ENCODE measurements around the gene ASXL2. TPM values are rescaled to one million over a fixed set of nuclear protein-coding genes. Genes with fewer than 3 reads are reported as not detected.

Gene ASXL2
- total RNA-seq, 1 experiment from 2014 or later, result 34.0 TPM

DNA sequence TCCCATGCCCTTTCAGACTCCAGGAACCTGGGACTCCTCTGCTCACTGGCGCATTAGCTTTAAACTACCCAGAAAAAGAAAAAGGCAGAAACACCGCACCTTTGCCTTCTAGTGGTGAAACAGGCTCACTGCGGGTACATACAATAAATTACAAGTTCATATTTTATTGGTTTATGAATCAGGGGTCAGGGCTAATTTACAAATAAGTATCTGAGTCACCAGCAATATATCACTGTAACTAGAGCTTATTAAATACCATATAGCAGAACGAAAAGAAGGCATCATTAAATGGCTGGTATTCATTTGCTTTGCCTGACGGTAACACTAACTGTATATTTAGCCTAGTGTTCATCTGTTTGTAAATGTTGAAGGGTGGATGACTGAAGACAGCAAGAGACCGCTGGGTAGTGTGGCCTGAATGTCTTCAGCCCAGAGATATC lies 178.0 kb downstream of the ASXL2 start:
- Mint-ChIP-seq H3K27me3 (ENCODE audit: insufficient read depth, unreplicated experiment) (no peaks in the 10 kb centered on the region), H3K4me3 (ENCODE audit: unreplicated experiment) (no peak overlapping the region), H3K36me3 (ENCODE audit: insufficient read depth, unreplicated experiment) (no peaks in the 10 kb centered on the region), H3K27ac (ENCODE audit: low read depth, unreplicated experiment) (no peak overlapping the region), H3K4me1 (ENCODE audit: insufficient read depth, unreplicated experiment) (peaks cover 6% of the 10 kb centered on the region), H3K9me3 (ENCODE audit: unreplicated experiment) (no peaks in the 10 kb centered on the region)
- intact Hi-C loops (cut with micrococcal nuclease), result loop anchor here (1.0 kb wide), 2 partner anchors 28 to 93 kb away; no protein-coding TSS in a partner anchor
- ChIA-PET CTCF (interaction anchor here (0.6 to 9.5 kb wide), 37 partner anchors 9 to 1251 kb away, joined by 3 to 204 read pairs (median 6); partner anchors contain the start of gene DTNB), POLR2A (interaction anchor here (0.6 to 3.7 kb wide), 8 partner anchors 9 to 160 kb away, joined by 3 to 37 read pairs (median 6); no protein-coding TSS in a partner anchor)
- DNase-seq (ENCODE audit: unreplicated experiment), result peak; percentile 70
- TF ChIP-seq, protein P1, sequence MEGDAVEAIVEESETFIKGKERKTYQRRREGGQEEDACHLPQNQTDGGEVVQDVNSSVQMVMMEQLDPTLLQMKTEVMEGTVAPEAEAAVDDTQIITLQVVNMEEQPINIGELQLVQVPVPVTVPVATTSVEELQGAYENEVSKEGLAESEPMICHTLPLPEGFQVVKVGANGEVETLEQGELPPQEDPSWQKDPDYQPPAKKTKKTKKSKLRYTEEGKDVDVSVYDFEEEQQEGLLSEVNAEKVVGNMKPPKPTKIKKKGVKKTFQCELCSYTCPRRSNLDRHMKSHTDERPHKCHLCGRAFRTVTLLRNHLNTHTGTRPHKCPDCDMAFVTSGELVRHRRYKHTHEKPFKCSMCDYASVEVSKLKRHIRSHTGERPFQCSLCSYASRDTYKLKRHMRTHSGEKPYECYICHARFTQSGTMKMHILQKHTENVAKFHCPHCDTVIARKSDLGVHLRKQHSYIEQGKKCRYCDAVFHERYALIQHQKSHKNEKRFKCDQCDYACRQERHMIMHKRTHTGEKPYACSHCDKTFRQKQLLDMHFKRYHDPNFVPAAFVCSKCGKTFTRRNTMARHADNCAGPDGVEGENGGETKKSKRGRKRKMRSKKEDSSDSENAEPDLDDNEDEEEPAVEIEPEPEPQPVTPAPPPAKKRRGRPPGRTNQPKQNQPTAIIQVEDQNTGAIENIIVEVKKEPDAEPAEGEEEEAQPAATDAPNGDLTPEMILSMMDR (IDR thresholded peaks at IDR 0.05; ENCODE audit: unreplicated experiment), result peak; percentile 62
- BruUV-seq (replicated peaks), result no TSS peak

DNA sequence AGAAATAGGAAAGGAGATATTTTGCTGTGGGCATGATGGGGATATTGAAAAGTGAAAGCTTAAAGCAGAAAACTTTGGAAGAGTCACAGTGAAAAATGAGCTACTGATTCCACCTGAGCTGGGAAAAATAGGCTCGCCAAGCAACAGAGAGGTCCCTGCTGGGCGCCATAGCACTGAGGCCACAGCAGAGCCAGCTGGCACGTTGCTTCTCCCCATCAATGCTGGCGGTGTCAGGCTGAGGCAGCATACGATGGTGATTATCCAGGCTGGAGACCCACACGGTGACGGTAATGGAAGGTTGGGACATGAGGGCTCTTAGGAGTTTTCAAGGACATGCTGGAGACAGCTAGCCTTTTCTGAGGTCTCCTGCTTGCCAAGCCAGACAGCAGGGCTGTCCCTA lies 179.1 kb downstream of the ASXL2 start:
- no peaks in the 10 kb centered on the region for H3K36me3 Mint-ChIP-seq (ENCODE audit: insufficient read depth, unreplicated experiment)
- no peak for DNase-seq (ENCODE audit: unreplicated experiment)
- no TSS peak for BruUV-seq (replicated peaks)
- intact Hi-C loops (cut with micrococcal nuclease), result no loop called here
- no peak overlapping the region for H3K4me3 Mint-ChIP-seq (ENCODE audit: unreplicated experiment)
- ChIA-PET POLR2A (interaction anchor here (0.9 to 3.7 kb wide), 5 partner anchors 8 to 92 kb away, joined by 3 to 37 read pairs (median 5); no protein-coding TSS in a partner anchor), CTCF (interaction anchor here (0.6 to 9.5 kb wide), 21 partner anchors 8 to 907 kb away, joined by 3 to 204 read pairs (median 5); partner anchors contain the start of gene DTNB)
- no peak overlapping the region for H3K27ac Mint-ChIP-seq (ENCODE audit: low read depth, unreplicated experiment)
- H3K27me3 Mint-ChIP-seq (ENCODE audit: insufficient read depth, unreplicated experiment), result no peaks in the 10 kb centered on the region
- TF ChIP-seq, protein P1 (IDR thresholded peaks at IDR 0.05; ENCODE audit: unreplicated experiment), result no peak
- H3K9me3 Mint-ChIP-seq (ENCODE audit: unreplicated experiment), result no peaks in the 10 kb centered on the region
- peaks cover 6% of the 10 kb centered on the region for H3K4me1 Mint-ChIP-seq (ENCODE audit: insufficient read depth, unreplicated experiment)

DNA sequence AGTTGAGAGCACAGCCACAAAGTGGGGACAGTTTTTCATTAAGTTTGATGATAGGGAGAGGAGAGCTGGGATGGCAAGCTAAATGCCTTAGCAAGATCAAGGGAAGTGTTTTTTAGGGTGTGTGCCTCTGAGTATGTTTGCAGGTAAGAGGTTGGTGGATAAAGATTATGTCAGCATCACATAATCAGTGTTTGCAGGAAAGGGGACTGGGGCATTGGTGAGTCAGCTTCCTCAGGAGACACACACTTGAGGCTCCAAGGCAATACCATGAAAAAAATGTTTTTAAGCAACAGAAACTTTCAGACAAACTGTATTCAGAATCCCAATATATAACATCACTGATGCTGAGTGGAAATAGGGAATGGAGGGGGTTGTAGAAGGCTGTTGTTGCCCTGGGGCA lies 179.5 kb downstream of the ASXL2 start:
- ChIA-PET POLR2A (interaction anchor here (0.8 to 3.7 kb wide), 5 partner anchors 8 to 92 kb away, joined by 3 to 37 read pairs (median 3); no protein-coding TSS in a partner anchor), CTCF (interaction anchor here (0.6 to 9.5 kb wide), 16 partner anchors 7 to 908 kb away, joined by 3 to 204 read pairs (median 8); no protein-coding TSS in a partner anchor)
- Mint-ChIP-seq H3K9me3 (ENCODE audit: unreplicated experiment) (no peaks in the 10 kb centered on the region), H3K27ac (ENCODE audit: low read depth, unreplicated experiment) (no peak overlapping the region), H3K4me1 (ENCODE audit: insufficient read depth, unreplicated experiment) (peaks cover 6% of the 10 kb centered on the region), H3K27me3 (ENCODE audit: insufficient read depth, unreplicated experiment) (no peaks in the 10 kb centered on the region), H3K36me3 (ENCODE audit: insufficient read depth, unreplicated experiment) (no peaks in the 10 kb centered on the region), H3K4me3 (ENCODE audit: unreplicated experiment) (no peak overlapping the region)
- BruUV-seq (replicated peaks), result no TSS peak
- peak; percentile 32 for DNase-seq (ENCODE audit: unreplicated experiment)
- TF ChIP-seq, protein P1 (IDR thresholded peaks at IDR 0.05; ENCODE audit: unreplicated experiment), result no peak
- intact Hi-C loops (cut with micrococcal nuclease), result no loop called here

DNA sequence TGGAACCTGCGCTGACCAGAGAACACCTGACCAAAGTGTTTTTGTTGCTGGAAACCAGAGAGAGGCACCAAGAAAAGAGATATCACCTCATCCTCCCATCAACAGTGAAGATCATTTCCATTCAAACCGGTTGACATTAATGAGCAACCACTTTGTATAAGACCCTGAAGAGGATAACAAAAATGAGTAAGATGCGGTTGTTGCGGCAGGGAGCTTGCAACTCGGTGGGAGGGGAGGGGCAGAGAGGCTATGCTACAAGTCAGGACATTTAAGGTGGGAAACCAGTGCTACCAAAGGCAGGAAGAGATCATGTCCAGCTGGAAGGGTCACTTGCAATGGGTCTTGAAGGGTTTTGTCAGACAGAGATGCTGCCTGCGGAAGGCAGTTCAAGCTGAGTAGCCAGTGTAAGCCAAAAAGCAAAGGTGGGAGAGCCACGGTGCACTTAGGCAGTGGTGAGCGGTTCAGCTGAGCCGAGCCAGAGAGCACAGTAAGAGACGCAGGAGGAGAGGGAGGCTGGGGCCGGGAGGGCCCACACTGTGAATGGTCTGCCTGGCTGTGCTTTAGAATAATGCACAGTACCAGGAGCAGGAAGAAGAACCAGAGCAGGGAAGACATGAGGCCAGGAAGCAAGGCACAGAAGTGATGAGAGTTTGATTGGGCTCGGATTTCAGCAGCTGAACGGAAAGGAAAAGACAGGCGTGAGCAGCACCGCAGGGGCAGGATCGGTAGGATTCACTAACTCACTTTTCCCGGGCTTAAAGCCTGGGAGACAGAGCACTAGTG lies 180.5 kb downstream of the ASXL2 start:
- ChIA-PET POLR2A (interaction anchor here (0.8 to 3.7 kb wide), 2 partner anchors 79 to 91 kb away, joined by 3 to 37 read pairs; no protein-coding TSS in a partner anchor), CTCF (interaction anchor here (1.3 to 9.5 kb wide), 6 partner anchors 33 to 99 kb away, joined by 3 to 204 read pairs (median 20); no protein-coding TSS in a partner anchor)
- peaks cover 6% of the 10 kb centered on the region for H3K4me1 Mint-ChIP-seq (ENCODE audit: insufficient read depth, unreplicated experiment)
- TF ChIP-seq, protein P1 (IDR thresholded peaks at IDR 0.05; ENCODE audit: unreplicated experiment), result no peak
- no peaks in the 10 kb centered on the region for H3K27me3 Mint-ChIP-seq (ENCODE audit: insufficient read depth, unreplicated experiment)
- no peak overlapping the region for H3K27ac Mint-ChIP-seq (ENCODE audit: low read depth, unreplicated experiment)
- intact Hi-C loops (cut with micrococcal nuclease), result no loop called here
- no TSS peak for BruUV-seq (replicated peaks)
- DNase-seq (ENCODE audit: unreplicated experiment), result no peak
- no peak overlapping the region for H3K4me3 Mint-ChIP-seq (ENCODE audit: unreplicated experiment)
- no peaks in the 10 kb centered on the region for H3K36me3 Mint-ChIP-seq (ENCODE audit: insufficient read depth, unreplicated experiment)
- no peaks in the 10 kb centered on the region for H3K9me3 Mint-ChIP-seq (ENCODE audit: unreplicated experiment)
